ENCODE measurements around the gene PRKCE.

PRKCE gene

GRCh38 chr2:45759310-45759851 is 107.9 kb downstream of the PRKCE start:
- peak; percentile 81 for DNase-seq

GRCh38 chr2:45761635-45762034 is 110.2 kb downstream of the PRKCE start:
- DNase-seq: no peak

GRCh38 chr2:45763255-45763654 is 111.8 kb downstream of the PRKCE start:
- DNase-seq: no peak

- no peak for DNase-seq
These were observed 112.3 kb downstream of the PRKCE start for GRCh38 chr2:45763797-45764196.

- DNase-seq: no peak
These were observed 113.7 kb downstream of the PRKCE start for GRCh38 chr2:45765007-45765727.

- no peak for DNase-seq
These were observed 114.3 kb downstream of the PRKCE start for GRCh38 chr2:45765728-45766254.

GRCh38 chr2:45768208-45768607 is 116.7 kb downstream of the PRKCE start:
- DNase-seq: no peak

- DNase-seq: no peak
These were observed 117.6 kb downstream of the PRKCE start for GRCh38 chr2:45769056-45769455.

- DNase-seq: no peak
These were observed 118.5 kb downstream of the PRKCE start for GRCh38 chr2:45769854-45770576.

GRCh38 chr2:45770811-45771210 is 119.3 kb downstream of the PRKCE start:
- no peak for DNase-seq

GRCh38 chr2:45771261-45771660 is 119.8 kb downstream of the PRKCE start:
- DNase-seq: peak; percentile 89

- no peak for DNase-seq
These were observed 120.6 kb downstream of the PRKCE start for GRCh38 chr2:45772038-45772437.

GRCh38 chr2:45773909-45774308 is 122.4 kb downstream of the PRKCE start:
- no peak for DNase-seq

GRCh38 chr2:45774688-45775244 is 123.3 kb downstream of the PRKCE start:
- DNase-seq: peak; percentile 58

- no peak for DNase-seq
These were observed 124.9 kb downstream of the PRKCE start for GRCh38 chr2:45776160-45776955.

- DNase-seq: no peak
These were observed 126.7 kb downstream of the PRKCE start for GRCh38 chr2:45777996-45778719.

- DNase-seq: no peak
These were observed 127.3 kb downstream of the PRKCE start for GRCh38 chr2:45778720-45779171.

GRCh38 chr2:45780541-45781463 is 129.3 kb downstream of the PRKCE start:
- DNase-seq: no peak

- DNase-seq: no peak
These were observed 130.0 kb downstream of the PRKCE start for GRCh38 chr2:45781464-45781811.

GRCh38 chr2:45782436-45782835 is 131.0 kb downstream of the PRKCE start:
- no peak for DNase-seq

- DNase-seq: no peak
These were observed 131.5 kb downstream of the PRKCE start for GRCh38 chr2:45782986-45783385.
